T-cell (primary cell): ENCODE measurements around the gene AOX1. TPM values are rescaled to one million over a fixed set of nuclear protein-coding genes. Genes with fewer than 3 reads are reported as not detected.
"Not testable (repeated sequence)": the region's sequence is repeated elsewhere in the genome, so short reads cannot be mapped to it uniquely, and the experiment has no call there.

ENCODE experiments used
- ATAC-seq, 4 experiments: fragments of 200-7000 bp in 3 of 4; fragments of 150-1000 bp in 1 of 4; cut with Tn5 transposase; replicated peaks in 1 of 4; 1 replicate in 3 of 4; 2 replicates in 1 of 4; pipeline ENCODE4 v1.10.0; 2021; ENCODE audit warnings: moderate library complexity in 3 of 4, mild to moderate bottlenecking in 2 of 4, moderate number of reproducible peaks in 1 of 4
- CTCF ChIA-PET, 2 donors: fragments of 300-600 bp; sonication (Branson Sonifier 250); formaldehyde crosslinking; loops; one replicate each; lab custom pipeline; 2022; ENCODE audit warnings: antibody characterized with exemption in 2 of 2; lab: Charles Lee
- POLR2A ChIA-PET, 2 donors: fragments of 300-600 bp; sonication (Branson Sonifier 250); formaldehyde crosslinking; loops; one replicate each; lab custom pipeline; 2022; ENCODE audit warnings: antibody characterized with exemption in 2 of 2; lab: Charles Lee
- DNase-seq, 35 experiments: peaks; one replicate each; pipeline versions ENCODE4 v3.0.0 to v3.0.0-alpha.2; 2013 to 2023
- H3K27ac ChIP-seq: one replicate; pipeline ENCODE4 v1.5.1; 2013; ENCODE audit warnings: low read length
- H3K27me3 ChIP-seq, 2 experiments: replicated peaks in 1 of 2; 1 replicate in 1 of 2; 2 replicates in 1 of 2; pipeline versions ENCODE4 v1.6.1 to v1.7.0; 2013; ENCODE audit warnings: low read length in 1 of 2, mixed read lengths in 1 of 2; ENCODE audit not compliant: control insufficient read depth in 2 of 2, insufficient read depth in 2 of 2; ENCODE audit errors: extremely low read depth in 1 of 2
- H3K36me3 ChIP-seq, 2 donors: 1 replicate in 1 of 2; 2 replicates in 1 of 2; pipeline versions ENCODE4 v1.6.1 to v1.7.0; 2013; ENCODE audit warnings: low read length in 1 of 2; ENCODE audit not compliant: control insufficient read depth in 2 of 2, insufficient read depth in 1 of 2; ENCODE audit errors: extremely low read depth in 1 of 2
- H3K4me1 ChIP-seq, 2 experiments: 1 replicate in 1 of 2; 2 replicates in 1 of 2; pipeline versions ENCODE4 v1.6.1 to v1.7.0; 2013; ENCODE audit warnings: low read length in 2 of 2, mixed read lengths in 1 of 2; ENCODE audit not compliant: insufficient read depth in 2 of 2, control insufficient read depth in 1 of 2; ENCODE audit errors: extremely low read depth in 1 of 2
- H3K4me3 ChIP-seq, 2 donors: 1 replicate in 1 of 2; 2 replicates in 1 of 2; pipeline versions ENCODE4 v1.5.1 to v1.7.0; 2013; ENCODE audit warnings: mild to moderate bottlenecking in 2 of 2, low read length in 1 of 2, moderate library complexity in 1 of 2; ENCODE audit not compliant: control insufficient read depth in 1 of 2; ENCODE audit errors: extremely low read depth in 1 of 2
- H3K9me3 ChIP-seq: 2 replicates; pipeline ENCODE4 v1.7.0; 2013
- H3K27ac Mint-ChIP-seq, 2 donors: one replicate each; pipeline ENCODE4 v1.8.0; 2020 to 2021; ENCODE audit warnings: mild to moderate bottlenecking in 2 of 2, mixed read lengths in 2 of 2
- H3K27me3 Mint-ChIP-seq, 2 donors: one replicate each; pipeline ENCODE4 v1.8.0; 2021 to 2022; ENCODE audit warnings: mixed read lengths in 2 of 2
- H3K36me3 Mint-ChIP-seq: one replicate; pipeline ENCODE4 v1.8.0; 2021; ENCODE audit warnings: mixed read lengths
- H3K4me1 Mint-ChIP-seq, 3 donors: one replicate each; pipeline ENCODE4 v1.8.0; 2020 to 2022; ENCODE audit warnings: mixed read lengths in 3 of 3, mild to moderate bottlenecking in 1 of 3
- H3K4me3 Mint-ChIP-seq, 3 donors: one replicate each; pipeline ENCODE4 v1.8.0; 2020 to 2022; ENCODE audit warnings: mild to moderate bottlenecking in 3 of 3, mixed read lengths in 3 of 3, moderate library complexity in 3 of 3
- H3K9me3 Mint-ChIP-seq, 3 donors: one replicate each; pipeline ENCODE4 v1.8.0; 2020 to 2022; ENCODE audit warnings: mixed read lengths in 3 of 3
- WGBS: methylation state at CpG from one replicate; pipeline ENCODE4 v1.1.5; 2013; ENCODE audit warnings: missing lambda C conversion rate; ENCODE audit not compliant: insufficient coverage; 5-methylcytosine and 5-hydroxymethylcytosine counted together
- total RNA-seq, 35 experiments: library from RNA in 6 of 35; stranded (reverse) in 6 of 35; fragments of 120-200 nt in 1 of 35; gene quantifications; one replicate each; pipeline versions ENCODE4 v1.2.1 to v1.2.4 and lab custom pipeline; 2013 to 2026

Gene AOX1
- total RNA-seq, 5 donors from 2014 or later (not counting 1 experiment from before 2014, with no cell fraction given): 1.3 to 1.4 (median 1.4) TPM; not detected in 2

DNA sequence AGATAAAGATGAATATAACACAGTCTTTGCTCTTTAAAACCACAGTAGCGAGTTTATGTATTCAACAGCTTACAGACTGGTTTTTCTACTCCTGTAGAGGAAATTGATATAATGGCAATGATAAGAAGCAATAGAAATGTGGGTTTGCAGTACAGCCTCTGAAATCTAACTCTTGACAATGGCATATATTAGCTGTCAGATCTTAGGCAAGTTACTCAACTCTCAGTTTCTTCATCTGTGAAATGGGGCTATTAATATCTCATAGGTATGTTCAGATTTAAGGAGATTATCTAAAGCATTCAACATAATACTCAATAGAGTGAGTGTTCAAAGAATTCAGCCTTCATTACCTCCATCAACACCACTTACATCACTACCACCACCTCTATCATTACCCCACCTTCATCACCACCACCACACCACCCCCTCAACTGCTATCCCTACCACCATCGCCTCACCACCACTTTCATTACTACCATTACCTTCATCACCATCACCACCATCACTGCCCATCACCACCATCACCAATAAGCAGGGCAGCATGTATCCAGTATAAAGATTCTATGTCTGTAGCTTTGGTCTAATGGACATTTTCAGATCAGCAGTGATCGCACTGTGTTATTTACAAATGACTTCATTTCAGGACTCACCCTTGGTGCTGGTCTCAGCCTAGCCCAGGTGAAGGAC is 22.7 kb downstream of the AOX1 start:
- no peaks in the 10 kb centered on the region for H3K4me1 Mint-ChIP-seq

DNA sequence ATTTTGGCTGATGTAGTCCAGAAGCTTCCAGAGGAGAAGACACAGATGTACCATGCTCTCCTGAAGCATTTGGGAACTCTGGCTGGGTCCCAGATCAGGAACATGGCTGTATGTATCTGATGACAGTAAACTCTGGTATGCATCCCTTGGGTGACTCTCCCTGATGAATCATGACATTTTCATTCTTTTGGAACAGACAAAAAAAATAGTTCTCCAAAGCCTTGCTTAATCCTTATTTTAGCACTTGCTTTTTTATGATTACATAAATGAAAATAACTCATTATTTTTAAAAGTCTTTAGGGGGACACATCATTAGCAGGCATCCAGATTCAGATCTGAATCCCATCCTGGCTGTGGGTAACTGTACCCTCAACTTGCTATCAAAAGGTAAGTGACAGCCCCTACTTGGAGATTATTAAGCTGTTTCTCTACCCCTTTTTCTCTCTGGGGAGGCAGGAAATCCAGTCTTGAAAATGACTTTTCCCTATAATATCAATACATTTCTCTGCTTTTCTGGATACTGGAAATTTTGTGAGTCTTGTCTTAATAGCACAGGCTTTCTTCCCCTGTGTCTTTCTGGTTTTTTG is 23.3 kb downstream of the AOX1 start:
- DNase-seq: no peak
- no peaks in the 10 kb centered on the region for H3K36me3 ChIP-seq
- no peaks in the 10 kb centered on the region for H3K27me3 ChIP-seq
- Mint-ChIP-seq H3K27me3 (peaks cover 0 to 18% of the 10 kb centered on the region in 2 donors), H3K27ac (no peak overlapping the region), H3K4me1 (no peaks in the 10 kb centered on the region), H3K4me3 (no peak overlapping the region), H3K9me3 (peaks cover 0 to 12% (median 3%) of the 10 kb centered on the region in 3 donors), H3K36me3 (no peaks in the 10 kb centered on the region)
- H3K4me1 ChIP-seq: no peaks in the 10 kb centered on the region
- H3K4me3 ChIP-seq: no peak overlapping the region
- ATAC-seq: no peak
- ChIA-PET POLR2A (no interaction called here), CTCF (interaction anchor here in 1 of 2 donors (0.7 kb wide), 1 partner anchor 1660 kb away, joined by 3 read pairs; no protein-coding TSS in a partner anchor)
- H3K27ac ChIP-seq: no peak overlapping the region
- no peaks in the 10 kb centered on the region for H3K9me3 ChIP-seq

More for the DNA sequence above, 22.7 kb downstream of the AOX1 start:
- POLR2A ChIA-PET: no interaction called here
- Histone ChIP-seq H3K27ac (no peak overlapping the region), H3K36me3 (no peaks in the 10 kb centered on the region), H3K27me3 (no peaks in the 10 kb centered on the region), H3K4me1 (no peaks in the 10 kb centered on the region), H3K4me3 (no peak overlapping the region), H3K9me3 (no peaks in the 10 kb centered on the region)
- Mint-ChIP-seq H3K36me3 (no peaks in the 10 kb centered on the region), H3K27ac (no peak overlapping the region), H3K9me3 (peaks cover 0 to 12% (median 3%) of the 10 kb centered on the region in 3 donors), H3K27me3 (peaks cover 0 to 13% of the 10 kb centered on the region in 2 donors), H3K4me3 (no peak overlapping the region)
- WGBS: 0% methylated on average over 1 of the region's 3 CpGs
- no peak for ATAC-seq
- CTCF ChIA-PET: interaction anchor here in 1 of 2 donors (0.6 kb wide), 1 partner anchor 576 kb away, joined by 3 read pairs; no protein-coding TSS in a partner anchor
- no peak for DNase-seq

GRCh38 chr2:200610217-200610616 is 24.4 kb downstream of the AOX1 start:
- H3K36me3 Mint-ChIP-seq, H3K4me3 ChIP-seq, H3K36me3 ChIP-seq, H3K27ac Mint-ChIP-seq, CTCF ChIA-PET, H3K4me3 Mint-ChIP-seq, POLR2A ChIA-PET, H3K4me1 Mint-ChIP-seq, H3K4me1 ChIP-seq, H3K9me3 ChIP-seq, H3K27ac ChIP-seq, DNase-seq, ATAC-seq, H3K27me3 ChIP-seq: not testable (repeated sequence)
- WGBS: 55% methylated on average over 3 of the region's 3 CpGs
- H3K9me3 Mint-ChIP-seq: peaks cover 0 to 12% (median 3%) of the 10 kb centered on the region in 3 donors
- H3K27me3 Mint-ChIP-seq: peaks cover 0 to 19% of the 10 kb centered on the region in 2 donors

DNA sequence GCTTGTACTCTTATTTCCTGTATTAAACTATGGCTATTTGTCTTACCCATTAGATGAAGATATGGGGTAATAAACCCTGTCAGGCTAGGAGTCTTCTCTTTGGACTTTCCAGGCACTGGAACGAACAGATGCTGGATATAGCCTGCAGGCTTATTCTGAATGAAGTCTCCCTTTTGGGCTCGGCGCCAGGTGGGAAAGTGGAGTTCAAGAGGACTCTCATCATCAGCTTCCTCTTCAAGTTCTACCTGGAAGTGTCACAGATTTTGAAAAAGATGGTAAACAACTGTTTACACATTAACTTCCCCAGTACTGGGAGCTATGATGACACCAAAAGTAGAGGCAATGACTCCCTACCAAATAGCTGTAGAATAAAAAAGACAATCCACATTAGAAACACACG is 27.9 kb downstream of the AOX1 start:
- Histone ChIP-seq H3K27me3 (peaks cover 0 to 2% of the 10 kb centered on the region in 2 experiments), H3K27ac (no peak overlapping the region), H3K36me3 (no peaks in the 10 kb centered on the region), H3K4me3 (no peak overlapping the region), H3K9me3 (no peaks in the 10 kb centered on the region), H3K4me1 (no peaks in the 10 kb centered on the region)
- CTCF ChIA-PET: interaction anchor here in 1 of 2 donors (0.5 kb wide), 1 partner anchor 294 kb away, joined by 4 read pairs; no protein-coding TSS in a partner anchor
- WGBS: no CpG with 5 or more reads among the region's 4 CpGs
- H3K4me3 Mint-ChIP-seq: no peak overlapping the region
- H3K9me3 Mint-ChIP-seq: no peaks in the 10 kb centered on the region
- H3K27ac Mint-ChIP-seq: no peak overlapping the region
- POLR2A ChIA-PET: no interaction called here
- peaks cover 0 to 18% (median 11%) of the 10 kb centered on the region in 3 donors for H3K4me1 Mint-ChIP-seq
- ATAC-seq: no peak
- H3K36me3 Mint-ChIP-seq: no peaks in the 10 kb centered on the region
- peaks cover 0 to 29% of the 10 kb centered on the region in 2 donors for H3K27me3 Mint-ChIP-seq
- DNase-seq: no peak

DNA sequence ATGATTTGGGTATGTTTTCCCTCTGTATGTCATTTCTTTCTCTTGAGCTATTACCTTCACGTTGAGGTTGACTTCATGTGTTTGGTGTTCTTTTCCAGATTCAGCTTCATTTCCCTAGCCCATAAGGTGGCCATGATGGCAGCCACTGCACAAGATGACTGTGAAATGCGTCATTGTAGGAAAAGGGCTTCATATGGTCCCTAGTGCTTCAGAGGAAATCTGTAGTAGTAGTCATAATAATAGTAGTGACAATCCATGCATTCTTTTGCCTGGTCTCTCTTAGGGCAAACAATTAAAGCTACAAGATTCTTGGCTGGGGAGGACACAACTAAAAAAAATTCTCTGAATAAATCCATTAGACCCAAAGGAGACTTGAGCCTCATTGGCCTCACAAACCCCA is 28.4 kb downstream of the AOX1 start:
- Histone ChIP-seq H3K9me3 (no peaks in the 10 kb centered on the region), H3K27ac (no peak overlapping the region), H3K4me3 (no peak overlapping the region), H3K36me3 (no peaks in the 10 kb centered on the region), H3K27me3 (peaks cover 0 to 2% of the 10 kb centered on the region in 2 experiments), H3K4me1 (no peaks in the 10 kb centered on the region)
- H3K4me1 Mint-ChIP-seq: peaks cover 0 to 23% (median 11%) of the 10 kb centered on the region in 3 donors
- no peaks in the 10 kb centered on the region for H3K9me3 Mint-ChIP-seq
- 63% methylated on average over 1 of the region's 2 CpGs for WGBS
- peaks cover 0 to 29% of the 10 kb centered on the region in 2 donors for H3K27me3 Mint-ChIP-seq
- no peaks in the 10 kb centered on the region for H3K36me3 Mint-ChIP-seq
- ATAC-seq (no peak), DNase-seq (no peak)
- no peak overlapping the region for H3K4me3 Mint-ChIP-seq
- no peak overlapping the region for H3K27ac Mint-ChIP-seq
- ChIA-PET CTCF (interaction anchor here in 1 of 2 donors (0.5 kb wide), 1 partner anchor 293 kb away, joined by 4 read pairs; no protein-coding TSS in a partner anchor), POLR2A (no interaction called here)

GRCh38 chr2:200615247-200615646 is 29.4 kb downstream of the AOX1 start:
- CTCF ChIA-PET: no interaction called here

More at GRCh38 chr2:200615247-200615646, 29.4 kb downstream of the AOX1 start:
- no peak overlapping the region for H3K27ac ChIP-seq
- Mint-ChIP-seq H3K27ac (no peak overlapping the region), H3K9me3 (no peaks in the 10 kb centered on the region), H3K4me3 (no peak overlapping the region), H3K36me3 (no peaks in the 10 kb centered on the region), H3K4me1 (peaks cover 0 to 26% (median 11%) of the 10 kb centered on the region in 3 donors), H3K27me3 (peaks cover 0 to 26% of the 10 kb centered on the region in 2 donors)
- no CpG with 5 or more reads among the region's 1 CpG for WGBS
- H3K9me3 ChIP-seq: no peaks in the 10 kb centered on the region
- peaks cover 0 to 2% of the 10 kb centered on the region in 2 experiments for H3K27me3 ChIP-seq
- H3K4me3 ChIP-seq: no peak overlapping the region
- H3K4me1 ChIP-seq: no peaks in the 10 kb centered on the region
- POLR2A ChIA-PET: interaction anchor here in 1 of 2 donors (0.5 kb wide), 1 partner anchor 88 kb away, joined by 4 read pairs; no protein-coding TSS in a partner anchor
- H3K36me3 ChIP-seq: no peaks in the 10 kb centered on the region
- ATAC-seq (no peak), DNase-seq (no peak)
